Skeletal muscle tissue (tissue), 4 donors: ENCODE data around the gene C19orf47. TPM values are rescaled to one million over a fixed set of nuclear protein-coding genes. Genes with fewer than 3 reads are reported as not detected.

Source experiments
- H3K27ac ChIP-seq: one replicate; pipeline ENCODE4 v1.7.0; 2013; ENCODE audit warnings: mild to moderate bottlenecking, low read depth, low read length, inconsistent platforms
- H3K27me3 ChIP-seq, 3 donors: one replicate each; pipeline ENCODE4 v1.7.0; 2013; ENCODE audit warnings: low read length in 3 of 3; ENCODE audit not compliant: control insufficient read depth in 3 of 3, insufficient read depth in 3 of 3
- H3K36me3 ChIP-seq, 3 donors: one replicate each; pipeline ENCODE4 v1.7.0; 2013; ENCODE audit warnings: low read length in 3 of 3; ENCODE audit not compliant: control insufficient read depth in 3 of 3, insufficient read depth in 3 of 3
- H3K4me1 ChIP-seq, 3 donors: one replicate each; pipeline ENCODE4 v1.7.0; 2013; ENCODE audit warnings: low read length in 3 of 3, mild to moderate bottlenecking in 3 of 3; ENCODE audit not compliant: control insufficient read depth in 3 of 3, insufficient read depth in 3 of 3
- H3K4me3 ChIP-seq, 3 donors: one replicate each; pipeline ENCODE4 v1.7.0; 2013; ENCODE audit warnings: low read length in 3 of 3
- H3K9ac ChIP-seq, 3 donors: one replicate each; pipeline ENCODE4 v1.7.0; 2013; ENCODE audit warnings: low read length in 3 of 3, mild to moderate bottlenecking in 3 of 3, moderate library complexity in 2 of 3, low read depth in 1 of 3
- H3K9me3 ChIP-seq, 3 donors: one replicate each; pipeline ENCODE4 v1.7.0; 2013; ENCODE audit warnings: low read length in 3 of 3; ENCODE audit not compliant: control insufficient read depth in 3 of 3
- total RNA-seq: library from RNA; depleted of rRNA; stranded (reverse); fragments of >200 nt; gene quantifications from one replicate; pipeline ENCODE4 v1.2.3, GENCODE V29; 2014
- donor health status: Osteomylitis.

C19orf47 gene
- total RNA-seq, 1 donor from 2014 or later, result 35.0 TPM

GRCh38 chr19:40284251-40284500, 64.0 kb downstream of the C19orf47 start:
- Histone ChIP-seq H3K27me3 (no peaks in the 10 kb centered on the region), H3K36me3 (peaks cover 0 to 3% (median 3%) of the 10 kb centered on the region in 3 donors), H3K9me3 (no peaks in the 10 kb centered on the region), H3K4me1 (peaks cover 52 to 62% (median 58%) of the 10 kb centered on the region in 3 donors), H3K27ac (peak overlapping the region; percentile 92), H3K9ac (peak overlapping the region; percentile 83 to 96 (median 90)), H3K4me3 (peak overlapping the region; percentile 86 to 90 (median 90))

DNA sequence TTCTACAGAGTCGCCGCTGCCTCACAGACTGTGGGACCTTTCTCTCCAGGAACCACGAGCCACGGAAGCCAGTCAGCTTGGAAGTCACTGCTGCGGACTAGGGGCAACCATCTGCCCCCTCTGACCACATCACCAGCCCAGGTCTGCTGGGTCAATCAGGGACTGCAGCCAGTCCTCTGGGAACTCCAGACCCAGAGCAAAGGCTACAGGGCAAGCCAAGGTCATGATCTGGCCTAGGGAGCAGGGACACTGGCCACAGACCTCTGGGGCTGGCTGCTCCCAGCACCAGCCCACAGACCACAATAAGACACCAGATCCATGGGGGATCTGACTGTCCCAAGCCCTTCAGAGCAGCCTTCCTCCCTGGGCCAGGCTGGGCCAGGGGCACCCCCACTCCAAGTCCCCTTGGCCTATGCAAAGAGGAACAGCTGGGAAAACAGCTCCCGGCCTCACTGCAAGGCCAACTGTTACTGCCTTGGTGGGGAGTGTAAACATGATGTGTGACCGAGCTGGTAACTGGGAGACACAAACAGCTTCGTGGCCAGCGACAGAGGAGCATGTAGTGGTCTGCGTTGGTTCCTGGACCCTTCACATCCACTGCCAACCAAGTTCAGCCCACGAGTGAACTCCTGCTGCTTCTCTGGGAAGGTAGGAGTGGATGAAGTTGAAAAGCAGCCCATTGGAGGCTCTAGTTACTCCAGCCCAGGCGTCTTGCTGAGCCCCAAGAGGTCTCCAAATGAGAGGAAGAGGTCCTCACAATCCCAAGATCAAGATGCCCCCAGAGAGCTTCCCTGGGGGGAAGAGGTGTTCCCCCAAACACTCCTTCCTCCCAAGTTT, 64.6 kb downstream of the C19orf47 start:
- Histone ChIP-seq H3K27ac (peak overlapping the region; percentile 92), H3K27me3 (no peaks in the 10 kb centered on the region), H3K9me3 (no peaks in the 10 kb centered on the region), H3K4me1 (peaks cover 58 to 67% (median 63%) of the 10 kb centered on the region in 3 donors), H3K9ac (peak overlapping the region; percentile 83 to 96 (median 90)), H3K36me3 (peaks cover 0 to 3% (median 3%) of the 10 kb centered on the region in 3 donors), H3K4me3 (peak overlapping the region; percentile 86 to 90 (median 90))

DNA sequence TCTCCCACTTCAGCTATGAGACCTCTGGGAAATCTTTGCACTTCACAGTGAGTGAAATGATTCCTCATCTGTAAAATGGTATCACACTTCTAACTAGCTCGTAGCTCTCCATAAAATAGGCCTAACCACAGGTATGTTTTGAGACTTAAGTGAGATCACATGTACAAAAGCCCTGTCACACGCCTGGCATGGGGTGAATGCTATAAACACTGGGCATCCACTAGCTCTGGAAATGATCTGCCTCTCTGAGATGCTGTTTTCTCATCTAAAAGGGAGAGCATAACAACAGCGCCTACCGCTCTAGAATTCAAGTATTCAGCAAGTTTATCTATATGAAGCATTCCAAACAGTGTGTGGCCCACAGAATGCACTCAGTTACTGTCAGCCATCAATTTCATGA, 65.3 kb downstream of the C19orf47 start:
- H3K36me3 ChIP-seq, result peaks cover 0 to 3% (median 3%) of the 10 kb centered on the region in 3 donors
- H3K27me3 ChIP-seq, result no peaks in the 10 kb centered on the region
- H3K4me3 ChIP-seq, result peak overlapping the region in 2 of 3 donors; percentile 86 to 90
- H3K27ac ChIP-seq, result peak overlapping the region; percentile 92
- H3K9me3 ChIP-seq, result no peaks in the 10 kb centered on the region
- H3K9ac ChIP-seq, result peak overlapping the region; percentile 83 to 96 (median 90)
- H3K4me1 ChIP-seq, result peaks cover 65 to 73% (median 70%) of the 10 kb centered on the region in 3 donors

- H3K36me3 ChIP-seq, result peaks cover 0 to 3% (median 3%) of the 10 kb centered on the region in 3 donors
- peaks cover 72 to 77% (median 73%) of the 10 kb centered on the region in 3 donors for H3K4me1 ChIP-seq
- peak overlapping the region in 1 of 3 donors; percentile 96 for H3K9ac ChIP-seq
- H3K9me3 ChIP-seq, result no peaks in the 10 kb centered on the region
- H3K4me3 ChIP-seq, result peak overlapping the region in 1 of 3 donors; percentile 45
- peak overlapping the region; percentile 92 for H3K27ac ChIP-seq
- no peaks in the 10 kb centered on the region for H3K27me3 ChIP-seq
These were observed 66.0 kb downstream of the C19orf47 start for GRCh38 chr19:40282209-40282580.

- H3K9me3 ChIP-seq, result no peaks in the 10 kb centered on the region
- H3K27ac ChIP-seq, result no peak overlapping the region
- no peaks in the 10 kb centered on the region for H3K27me3 ChIP-seq
- peaks cover 73 to 80% (median 74%) of the 10 kb centered on the region in 3 donors for H3K4me1 ChIP-seq
- peaks cover 0 to 3% (median 3%) of the 10 kb centered on the region in 3 donors for H3K36me3 ChIP-seq
- H3K4me3 ChIP-seq, result peak overlapping the region in 1 of 3 donors; percentile 45
- H3K9ac ChIP-seq, result peak overlapping the region in 2 of 3 donors; percentile 68 to 96
These were observed 66.6 kb downstream of the C19orf47 start for GRCh38 chr19:40281381-40282208.

GRCh38 chr19:40280608-40281221, 67.5 kb downstream of the C19orf47 start:
- H3K27me3 ChIP-seq, result no peaks in the 10 kb centered on the region
- peaks cover 0 to 3% (median 3%) of the 10 kb centered on the region in 3 donors for H3K36me3 ChIP-seq
- peaks cover 67 to 76% (median 74%) of the 10 kb centered on the region in 3 donors for H3K4me1 ChIP-seq
- peak overlapping the region; percentile 4 for H3K27ac ChIP-seq
- peak overlapping the region in 2 of 3 donors; percentile 71 to 96 for H3K9ac ChIP-seq
- H3K4me3 ChIP-seq, result peak overlapping the region; percentile 14 to 65 (median 33)
- no peaks in the 10 kb centered on the region for H3K9me3 ChIP-seq

DNA sequence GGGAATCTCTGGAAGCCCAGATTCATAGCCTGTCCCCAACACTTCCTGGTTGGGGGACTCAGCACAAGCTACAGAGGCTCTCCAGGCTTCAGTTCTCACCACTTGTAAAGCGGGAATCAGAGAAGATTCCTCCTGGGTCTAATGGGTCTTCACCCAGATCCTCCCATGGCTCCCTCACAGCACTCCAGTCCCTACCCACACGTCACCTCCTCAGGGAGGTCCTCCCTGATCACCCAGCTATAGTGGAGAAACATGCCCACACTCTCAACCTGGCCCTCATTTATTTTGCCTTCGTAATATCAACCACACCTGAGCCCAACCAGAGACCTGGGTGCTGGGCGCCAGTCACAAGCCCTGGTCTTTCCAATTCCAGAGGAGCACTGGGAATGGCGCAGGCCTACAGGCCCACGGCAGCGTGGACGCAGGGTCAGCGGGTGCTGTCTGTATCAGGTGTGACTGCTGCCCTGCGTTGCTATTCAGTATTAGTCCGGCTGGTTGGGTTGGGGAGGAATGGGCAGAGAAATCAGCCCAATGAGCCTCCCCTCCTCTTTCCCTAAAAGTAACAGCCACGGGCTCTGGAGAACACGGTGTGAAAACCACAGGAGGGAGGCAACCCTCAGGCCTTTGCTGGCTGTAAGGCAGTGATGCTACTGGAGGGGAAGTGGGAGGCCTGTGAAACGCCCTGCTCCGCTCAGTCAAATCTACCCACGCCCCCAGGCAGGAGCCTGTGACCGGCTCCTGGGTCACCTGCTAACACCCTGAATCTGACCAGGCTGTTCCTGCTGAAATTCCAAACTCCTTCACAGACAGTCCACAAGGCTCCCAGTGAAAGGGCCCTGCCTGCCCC, 68.2 kb downstream of the C19orf47 start:
- H3K9me3 ChIP-seq, result no peaks in the 10 kb centered on the region
- H3K27me3 ChIP-seq, result no peaks in the 10 kb centered on the region
- peak overlapping the region; percentile 52 to 96 (median 65) for H3K9ac ChIP-seq
- peak overlapping the region; percentile 14 to 65 (median 47) for H3K4me3 ChIP-seq
- peak overlapping the region; percentile 4 for H3K27ac ChIP-seq
- peaks cover 69 to 79% (median 78%) of the 10 kb centered on the region in 3 donors for H3K4me1 ChIP-seq
- peaks cover 0 to 3% (median 3%) of the 10 kb centered on the region in 3 donors for H3K36me3 ChIP-seq

GRCh38 chr19:40279120-40279551, 69.1 kb downstream of the C19orf47 start:
- peak overlapping the region; percentile 26 to 49 (median 47) for H3K4me3 ChIP-seq
- H3K4me1 ChIP-seq, result peaks cover 74 to 85% (median 84%) of the 10 kb centered on the region in 3 donors
- H3K27ac ChIP-seq, result peak overlapping the region; percentile 4
- H3K9me3 ChIP-seq, result no peaks in the 10 kb centered on the region
- no peaks in the 10 kb centered on the region for H3K27me3 ChIP-seq
- H3K36me3 ChIP-seq, result peaks cover 0 to 3% (median 3%) of the 10 kb centered on the region in 3 donors
- peak overlapping the region; percentile 52 to 96 (median 65) for H3K9ac ChIP-seq
